CD4-positive, alpha-beta T cell treated with Interleukin-4 for 4 hours (primary cell): ENCODE data around the gene GLMN.
"Not testable (repeated sequence)": the region's sequence is repeated elsewhere in the genome, so short reads cannot be mapped to it uniquely, and the experiment has no call there.

Experiments
- DNase-seq: peaks from one replicate; pipeline ENCODE4 v3.0.0-alpha.2; 2020

Gene GLMN

GRCh38 chr1:92291372-92291999 lies 7.3 kb downstream of the GLMN start:
- peak; percentile 19 for DNase-seq

GRCh38 chr1:92281411-92281810 lies 17.4 kb downstream of the GLMN start:
- not testable (repeated sequence) for DNase-seq

DNA sequence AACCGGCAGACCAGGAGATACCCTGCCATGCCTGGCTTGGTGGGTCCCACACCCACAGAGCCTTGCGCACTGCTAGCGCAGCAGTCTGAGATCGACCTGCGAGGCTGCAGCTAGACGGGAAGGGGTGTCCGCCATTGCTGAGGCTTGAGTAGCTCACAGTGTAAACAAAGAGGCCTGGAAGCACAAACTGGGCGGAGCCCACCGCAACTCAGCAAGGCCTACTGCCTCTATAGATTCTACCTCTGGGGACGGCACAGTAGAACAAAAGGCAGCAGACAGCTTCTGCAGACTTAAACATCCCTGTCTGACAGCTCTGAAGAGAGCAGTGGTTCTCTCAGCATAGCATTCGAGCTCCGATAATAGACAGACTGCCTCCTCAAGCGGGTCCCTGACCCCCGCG lies 19.0 kb downstream of the GLMN start:
- DNase-seq = not testable (repeated sequence)

DNA sequence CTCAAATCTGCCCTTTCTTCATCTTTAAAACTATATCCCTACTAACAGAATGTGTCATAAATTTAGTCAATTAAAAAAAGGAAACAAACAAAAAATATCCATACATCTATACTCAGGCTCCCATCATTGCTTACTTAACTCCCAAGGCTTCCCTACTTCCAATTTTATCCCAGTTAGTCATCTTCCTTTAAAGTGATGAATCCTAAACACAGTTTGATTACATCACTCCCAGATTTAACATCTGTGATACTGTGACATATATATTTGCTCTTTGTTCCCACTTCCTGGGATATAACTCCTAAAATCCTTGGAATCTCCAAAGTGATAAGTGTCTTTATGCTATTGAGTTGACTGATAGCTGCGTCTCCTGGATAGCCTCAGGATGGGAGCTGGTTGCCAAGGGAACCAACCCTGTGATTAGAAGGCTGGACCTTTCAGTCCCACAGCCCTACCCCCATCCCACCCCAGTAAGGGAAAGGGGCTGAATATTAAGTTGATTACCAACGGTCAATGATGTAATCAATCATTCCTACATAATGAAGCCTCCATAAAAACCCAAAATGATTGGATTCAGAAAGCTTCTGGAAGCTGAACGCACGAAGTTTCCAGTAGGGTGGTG lies 21.6 kb downstream of the GLMN start:
- DNase-seq = no peak

GRCh38 chr1:92276082-92276481 lies 22.7 kb downstream of the GLMN start:
- DNase-seq = no peak

- DNase-seq = no peak
Measured at GRCh38 chr1:92274939-92275338, 23.8 kb downstream of the GLMN start.

- no peak for DNase-seq
Measured at GRCh38 chr1:92273039-92273438, 25.7 kb downstream of the GLMN start.

GRCh38 chr1:92262516-92262915 lies 36.3 kb downstream of the GLMN start:
- DNase-seq = no peak

DNA sequence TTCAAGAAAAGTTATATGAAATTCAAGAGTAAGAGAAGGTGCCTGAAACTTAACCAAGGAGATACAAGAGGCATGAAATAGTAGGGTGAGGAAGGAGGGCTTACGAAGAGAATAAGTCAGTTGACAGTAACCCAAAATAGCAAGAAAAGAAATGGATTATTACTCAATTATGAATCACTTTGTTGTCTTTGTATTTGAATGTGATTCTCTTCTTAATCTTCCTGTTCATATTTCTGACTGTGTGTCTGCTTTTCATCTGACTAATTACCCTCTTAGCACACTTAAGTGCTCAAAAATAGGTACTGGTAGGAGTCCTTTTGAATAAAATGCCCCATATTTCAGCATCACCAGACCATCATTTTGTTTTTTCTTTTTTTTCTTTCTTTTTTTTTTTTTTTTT lies 39.4 kb downstream of the GLMN start:
- no peak for DNase-seq

- DNase-seq = not testable (repeated sequence)
Measured at GRCh38 chr1:92254714-92255113, 44.1 kb downstream of the GLMN start.

DNA sequence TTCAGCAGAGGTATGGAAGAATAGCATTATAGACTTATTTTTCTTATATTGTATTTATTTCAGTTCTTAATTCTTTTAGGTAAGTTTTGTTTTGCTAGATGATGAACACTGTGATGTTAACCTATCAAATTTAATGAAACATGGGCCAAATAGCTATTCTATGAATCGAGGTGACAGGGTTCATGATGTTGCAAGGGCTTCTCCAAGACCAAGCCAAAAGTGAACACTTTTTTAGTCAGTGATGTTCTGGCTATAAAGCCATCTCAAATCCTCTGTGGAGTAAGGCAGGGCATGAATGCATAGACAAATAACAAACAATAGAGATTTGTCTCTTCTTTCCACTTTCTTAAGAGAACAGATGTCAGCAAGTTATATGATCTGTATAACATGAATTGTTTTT lies 54.4 kb downstream of the GLMN start:
- DNase-seq = no peak

- DNase-seq = no peak
Measured at GRCh38 chr1:92240034-92240433, 58.8 kb downstream of the GLMN start.

DNA sequence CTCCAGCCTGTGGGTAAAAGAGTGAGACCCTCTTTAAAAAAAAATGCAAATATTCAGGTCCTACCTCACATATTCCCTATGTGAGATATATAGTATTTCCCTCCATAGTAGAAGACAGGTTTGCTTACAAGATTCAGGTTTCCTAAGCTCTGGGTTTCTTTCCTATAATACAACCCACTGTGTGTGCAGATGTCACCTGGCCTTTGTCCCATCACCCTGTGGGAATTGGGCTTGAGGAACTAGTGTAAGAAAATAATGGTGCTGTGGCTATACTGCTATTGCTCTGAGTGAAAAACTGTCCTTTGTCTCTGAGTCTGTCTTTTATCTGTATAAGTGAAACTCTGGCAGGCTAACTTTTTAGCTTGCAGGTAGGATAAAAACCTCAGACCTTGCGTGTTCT lies 68.1 kb downstream of the GLMN start:
- no peak for DNase-seq

DNA sequence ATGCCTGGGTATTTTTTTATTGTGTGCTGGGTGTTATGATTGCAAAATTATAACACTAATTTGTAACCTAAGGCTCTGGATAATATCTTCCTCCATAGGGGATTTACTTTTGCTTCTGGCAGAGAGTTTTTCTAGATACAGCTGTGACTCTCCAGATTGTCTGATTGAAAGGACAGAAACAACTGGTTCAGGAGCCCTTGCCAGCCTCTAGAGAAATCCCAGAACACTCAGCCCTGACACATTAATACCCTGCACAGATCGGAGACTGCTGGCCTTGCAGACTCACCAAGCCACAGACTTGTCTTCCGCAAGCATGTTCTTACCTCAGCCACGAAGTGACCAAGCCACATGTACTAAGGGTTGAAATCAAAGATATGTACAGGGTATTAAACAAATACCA lies 70.4 kb downstream of the GLMN start:
- no peak for DNase-seq

- DNase-seq = no peak
Measured at GRCh38 chr1:92219028-92219427, 79.8 kb downstream of the GLMN start.

GRCh38 chr1:92218559-92218958 lies 80.2 kb downstream of the GLMN start:
- DNase-seq = no peak

DNA sequence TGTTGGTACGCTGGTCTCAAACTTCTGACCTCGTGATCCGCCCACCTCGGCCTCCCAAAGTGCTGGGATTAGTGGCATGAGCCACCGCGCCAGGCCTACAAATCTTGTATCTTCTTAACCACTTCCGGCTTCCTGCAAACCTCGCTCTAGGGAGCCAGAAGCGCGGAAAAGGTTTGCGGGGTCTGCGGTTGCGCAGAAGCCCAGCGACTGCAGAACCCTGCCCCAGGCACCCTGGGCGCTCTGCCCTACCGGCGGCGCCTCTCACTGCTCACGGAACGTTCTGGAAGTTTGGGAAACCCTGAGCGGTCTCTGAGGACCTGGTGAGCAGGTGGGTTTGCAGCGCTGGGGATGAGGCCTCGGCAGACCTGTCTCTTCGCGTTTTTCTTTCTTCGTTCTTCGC lies 81.1 kb downstream of the GLMN start, which contains the start of gene C1orf146:
Gene C1orf146, plus strand, starts transcription at position 195 of the 400 bp plus-strand sequence. CDS start 13,506 bp downstream, outside the sequence.
- no peak for DNase-seq

- DNase-seq = no peak
Measured at GRCh38 chr1:92211166-92211565, 87.6 kb downstream of the GLMN start.

- DNase-seq = no peak
Measured at GRCh38 chr1:92210701-92211100, 88.1 kb downstream of the GLMN start.

DNA sequence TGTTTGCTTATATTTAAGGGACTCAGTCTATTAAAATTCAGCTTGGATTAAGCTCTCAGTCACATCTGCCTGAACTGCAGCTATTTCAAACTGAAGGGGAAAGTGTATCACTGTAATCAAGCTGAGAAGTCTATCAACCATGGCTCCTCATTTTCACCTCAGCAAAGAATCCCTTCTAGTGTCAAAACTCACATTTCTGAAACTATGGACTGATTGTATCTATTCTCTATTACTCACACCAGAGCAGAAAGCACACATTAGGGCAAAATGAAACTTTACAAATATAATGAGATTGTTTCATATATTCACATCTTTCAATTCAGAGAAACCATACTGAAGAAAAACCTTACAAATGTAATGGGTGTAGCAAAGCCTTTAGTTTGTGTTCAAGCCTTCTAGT lies 95.7 kb downstream of the GLMN start:
- DNase-seq = no peak

- DNase-seq = no peak
Measured at GRCh38 chr1:92201973-92202372, 96.8 kb downstream of the GLMN start.
